Liver (tissue), 9 donors: ENCODE measurements around the gene HUWE1. TPM values are rescaled to one million over a fixed set of nuclear protein-coding genes. Genes with fewer than 3 reads are reported as not detected.

ENCODE experiments used
- DNase-seq: peaks from one replicate; pipeline ENCODE4 v3.0.0-alpha.2; 2017; ENCODE audit warnings: low spot score
- H3K27ac ChIP-seq, 2 donors: one replicate each; pipeline ENCODE4 v1.7.0; 2013; ENCODE audit warnings: inconsistent platforms in 2 of 2, low read length in 2 of 2, control low read depth in 1 of 2, low read depth in 1 of 2, mild to moderate bottlenecking in 1 of 2
- H3K27me3 ChIP-seq, 4 donors: one replicate each; pipeline versions ENCODE4 v1.6.1 to v1.7.0; 2013; ENCODE audit warnings: low read length in 3 of 4, inconsistent platforms in 1 of 4, mild to moderate bottlenecking in 1 of 4, moderate library complexity in 1 of 4; ENCODE audit not compliant: control insufficient read depth in 4 of 4, insufficient read depth in 4 of 4
- H3K36me3 ChIP-seq, 4 donors: one replicate each; pipeline versions ENCODE4 v1.6.1 to v1.7.0; 2013; ENCODE audit warnings: low read length in 3 of 4, mild to moderate bottlenecking in 3 of 4, low read depth in 1 of 4, moderate library complexity in 1 of 4; ENCODE audit not compliant: control insufficient read depth in 4 of 4, insufficient read depth in 3 of 4
- H3K4me1 ChIP-seq, 4 donors: one replicate each; pipeline versions ENCODE4 v1.6.1 to v1.7.0; 2013; ENCODE audit warnings: low read length in 3 of 4, mild to moderate bottlenecking in 3 of 4, moderate library complexity in 1 of 4; ENCODE audit not compliant: control insufficient read depth in 4 of 4, insufficient read depth in 4 of 4
- H3K4me3 ChIP-seq, 3 donors: one replicate each; pipeline versions ENCODE4 v1.6.1 to v1.7.0; 2013; ENCODE audit warnings: low read length in 3 of 3, control low read depth in 1 of 3, low read depth in 1 of 3, mild to moderate bottlenecking in 1 of 3
- H3K9ac ChIP-seq, 2 donors: one replicate each; pipeline ENCODE4 v1.7.0; 2013; ENCODE audit warnings: low read length in 2 of 2, mild to moderate bottlenecking in 2 of 2, moderate library complexity in 2 of 2, control low read depth in 1 of 2, low read depth in 1 of 2
- H3K9me3 ChIP-seq, 4 donors: one replicate each; pipeline versions ENCODE4 v1.6.1 to v1.7.0; 2013; ENCODE audit warnings: low read length in 3 of 4; ENCODE audit not compliant: control insufficient read depth in 4 of 4
- ATF3 ChIP-seq: IDR thresholded peaks from 2 replicates; pipeline ENCODE4 v1.6.1; 2016; ENCODE audit warnings: antibody characterized with exemption
- CTCF ChIP-seq: fragments of 150-350 bp; IDR thresholded peaks from 2 replicates; pipeline ENCODE4 v1.5.1; 2017; ENCODE audit warnings: improper control_type of control experiment, low read depth, low read length; ENCODE audit not compliant: missing input control
- EGR1 ChIP-seq, 2 donors: IDR thresholded peaks; 2 replicates each; pipeline ENCODE4 v1.6.1; 2016 to 2018; ENCODE audit warnings: antibody characterized with exemption in 2 of 2, low read depth in 2 of 2
- FOXA1 ChIP-seq: IDR thresholded peaks from 2 replicates; pipeline ENCODE4 v1.6.1; 2016; ENCODE audit warnings: antibody characterized with exemption
- FOXA2 ChIP-seq: IDR thresholded peaks from 2 replicates; pipeline ENCODE4 v1.6.1; 2016; ENCODE audit warnings: antibody characterized with exemption
- GABPA ChIP-seq, 2 donors: IDR thresholded peaks in 1 of 2; conservative IDR thresholded peaks in 1 of 2; 2 replicates each; pipeline ENCODE4 v1.6.1; 2016; ENCODE audit warnings: antibody characterized with exemption in 2 of 2, mild to moderate bottlenecking in 1 of 2, moderate library complexity in 1 of 2
- HNF4A ChIP-seq, 2 donors: conservative IDR thresholded peaks; 2 replicates each; pipeline ENCODE4 v1.6.1; 2016; ENCODE audit warnings: antibody characterized with exemption in 2 of 2, mild to moderate bottlenecking in 2 of 2
- HNF4G ChIP-seq: IDR thresholded peaks from 2 replicates; pipeline ENCODE4 v1.6.1; 2016; ENCODE audit warnings: antibody characterized with exemption
- JUND ChIP-seq, 2 donors: IDR thresholded peaks; 2 replicates each; pipeline ENCODE4 v1.6.1; 2016; ENCODE audit warnings: antibody characterized with exemption in 2 of 2
- MAX ChIP-seq: IDR thresholded peaks from 2 replicates; pipeline ENCODE4 v1.6.1; 2016; ENCODE audit warnings: antibody characterized with exemption
- NR2F2 ChIP-seq: IDR thresholded peaks from 2 replicates; pipeline ENCODE4 v1.6.1; 2016; ENCODE audit warnings: antibody characterized with exemption
- RAD21 ChIP-seq, 2 donors: IDR thresholded peaks; 2 replicates each; pipeline ENCODE4 v1.6.1; 2016; ENCODE audit warnings: antibody characterized with exemption in 2 of 2, mild to moderate bottlenecking in 2 of 2
- RXRA ChIP-seq, 2 donors: IDR thresholded peaks; 2 replicates each; pipeline ENCODE4 v1.6.1; 2017 to 2018; ENCODE audit warnings: antibody characterized with exemption in 2 of 2, mild to moderate bottlenecking in 1 of 2
- SP1 ChIP-seq: IDR thresholded peaks from 2 replicates; pipeline ENCODE4 v1.6.1; 2018; ENCODE audit warnings: antibody characterized with exemption, mild to moderate bottlenecking
- TAF1 ChIP-seq: conservative IDR thresholded peaks from 2 replicates; pipeline ENCODE4 v1.6.1; 2016; ENCODE audit warnings: antibody characterized with exemption, mild to moderate bottlenecking
- YY1 ChIP-seq: IDR thresholded peaks from 2 replicates; pipeline ENCODE4 v1.6.1; 2016; ENCODE audit warnings: antibody characterized with exemption, mild to moderate bottlenecking
- WGBS: extraction: QIAGEN DNeasy Blood & Tissue Kit; methylation state at CpG from one replicate; pipeline ENCODE4 v1.1.7; 2013; 5-methylcytosine and 5-hydroxymethylcytosine counted together
- polyA plus RNA-seq, 2 donors: library from polyadenylated mRNA; stranded (reverse) in 1 of 2; unstranded in 1 of 2; fragments of 200-250 nt in 1 of 2; fragments of >200 nt in 1 of 2; fragmentation: Nextera tagmentation in 1 of 2; extraction: Ambion mirVana in 1 of 2; gene quantifications; one replicate each; pipeline versions ENCODE4 v1.2.1 to v1.2.3, GENCODE V29; 2013 to 2015
- total RNA-seq, 2 donors: library from RNA; depleted of rRNA; stranded (reverse); fragments of >200 nt; gene quantifications; one replicate each; pipeline ENCODE4 v1.2.3, GENCODE V29; 2014
- TF ChIP-seq, protein P1 (sequence below): IDR thresholded peaks from 2 replicates; pipeline ENCODE4 v1.6.1; 2016; ENCODE audit warnings: antibody characterized with exemption
- TF ChIP-seq, protein P2 (sequence below): IDR thresholded peaks from 2 replicates; pipeline ENCODE4 v1.6.1; 2016; ENCODE audit warnings: antibody characterized with exemption, mild to moderate bottlenecking
- donor health status: healthy.
- donor health status: healthy.
- donor health status: healthy.
- donor health status: healthy.
- donor health status: healthy.

HUWE1 gene
- total and polyA plus RNA-seq, 4 donors = 20.2 to 75.8 (median 37.7) TPM

GRCh38 chrX:53584891-53585290 lies 101.6 kb downstream of the HUWE1 start (continued):
- TF ChIP-seq RAD21 (IDR thresholded peaks at IDR 0.05) (no peak), GABPA (IDR thresholded peaks at IDR 0.05 in 1 of 2, conservative IDR thresholded peaks at IDR 0.05 in 1 of 2) (no peak), JUND (IDR thresholded peaks at IDR 0.05) (no peak), FOXA2 (no peak)
- TF ChIP-seq, protein P1, sequence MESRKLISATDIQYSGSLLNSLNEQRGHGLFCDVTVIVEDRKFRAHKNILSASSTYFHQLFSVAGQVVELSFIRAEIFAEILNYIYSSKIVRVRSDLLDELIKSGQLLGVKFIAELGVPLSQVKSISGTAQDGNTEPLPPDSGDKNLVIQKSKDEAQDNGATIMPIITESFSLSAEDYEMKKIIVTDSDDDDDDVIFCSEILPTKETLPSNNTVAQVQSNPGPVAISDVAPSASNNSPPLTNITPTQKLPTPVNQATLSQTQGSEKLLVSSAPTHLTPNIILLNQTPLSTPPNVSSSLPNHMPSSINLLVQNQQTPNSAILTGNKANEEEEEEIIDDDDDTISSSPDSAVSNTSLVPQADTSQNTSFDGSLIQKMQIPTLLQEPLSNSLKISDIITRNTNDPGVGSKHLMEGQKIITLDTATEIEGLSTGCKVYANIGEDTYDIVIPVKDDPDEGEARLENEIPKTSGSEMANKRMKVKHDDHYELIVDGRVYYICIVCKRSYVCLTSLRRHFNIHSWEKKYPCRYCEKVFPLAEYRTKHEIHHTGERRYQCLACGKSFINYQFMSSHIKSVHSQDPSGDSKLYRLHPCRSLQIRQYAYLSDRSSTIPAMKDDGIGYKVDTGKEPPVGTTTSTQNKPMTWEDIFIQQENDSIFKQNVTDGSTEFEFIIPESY = no peak

DNA sequence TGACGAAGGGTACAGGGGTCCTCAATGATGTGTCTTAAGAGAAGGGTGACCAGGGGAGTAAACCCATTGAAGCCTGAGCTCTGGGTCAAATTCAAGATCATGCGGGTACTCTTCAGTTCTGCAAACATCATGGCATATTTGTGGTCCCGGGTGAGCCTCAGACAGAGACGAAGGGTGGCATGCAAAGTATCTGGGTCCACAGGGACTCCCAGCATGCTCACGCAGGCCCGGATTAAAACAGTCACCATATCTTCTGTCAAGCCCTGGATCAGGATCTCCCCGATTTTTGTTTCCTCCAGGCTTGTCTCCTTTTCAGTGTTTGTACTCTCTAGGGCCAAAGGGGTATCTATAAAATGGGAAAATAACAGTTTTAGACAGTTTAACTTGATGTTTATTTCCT lies 102.9 kb downstream of the HUWE1 start:
- H3K36me3 ChIP-seq = peaks cover 4 to 76% (median 57%) of the 10 kb centered on the region in 4 donors
- 97% methylated on average over 7 of the region's 7 CpGs for WGBS
- no peak overlapping the region for H3K9ac ChIP-seq

More for the DNA sequence above, 102.9 kb downstream of the HUWE1 start:
- no peaks in the 10 kb centered on the region for H3K9me3 ChIP-seq
- no peak overlapping the region for H3K27ac ChIP-seq
- no peak overlapping the region for H3K4me3 ChIP-seq
- no peak for TF ChIP-seq TAF1
- TF ChIP-seq CTCF = no peak
- no peak for TF ChIP-seq SP1
- TF ChIP-seq, protein P2, sequence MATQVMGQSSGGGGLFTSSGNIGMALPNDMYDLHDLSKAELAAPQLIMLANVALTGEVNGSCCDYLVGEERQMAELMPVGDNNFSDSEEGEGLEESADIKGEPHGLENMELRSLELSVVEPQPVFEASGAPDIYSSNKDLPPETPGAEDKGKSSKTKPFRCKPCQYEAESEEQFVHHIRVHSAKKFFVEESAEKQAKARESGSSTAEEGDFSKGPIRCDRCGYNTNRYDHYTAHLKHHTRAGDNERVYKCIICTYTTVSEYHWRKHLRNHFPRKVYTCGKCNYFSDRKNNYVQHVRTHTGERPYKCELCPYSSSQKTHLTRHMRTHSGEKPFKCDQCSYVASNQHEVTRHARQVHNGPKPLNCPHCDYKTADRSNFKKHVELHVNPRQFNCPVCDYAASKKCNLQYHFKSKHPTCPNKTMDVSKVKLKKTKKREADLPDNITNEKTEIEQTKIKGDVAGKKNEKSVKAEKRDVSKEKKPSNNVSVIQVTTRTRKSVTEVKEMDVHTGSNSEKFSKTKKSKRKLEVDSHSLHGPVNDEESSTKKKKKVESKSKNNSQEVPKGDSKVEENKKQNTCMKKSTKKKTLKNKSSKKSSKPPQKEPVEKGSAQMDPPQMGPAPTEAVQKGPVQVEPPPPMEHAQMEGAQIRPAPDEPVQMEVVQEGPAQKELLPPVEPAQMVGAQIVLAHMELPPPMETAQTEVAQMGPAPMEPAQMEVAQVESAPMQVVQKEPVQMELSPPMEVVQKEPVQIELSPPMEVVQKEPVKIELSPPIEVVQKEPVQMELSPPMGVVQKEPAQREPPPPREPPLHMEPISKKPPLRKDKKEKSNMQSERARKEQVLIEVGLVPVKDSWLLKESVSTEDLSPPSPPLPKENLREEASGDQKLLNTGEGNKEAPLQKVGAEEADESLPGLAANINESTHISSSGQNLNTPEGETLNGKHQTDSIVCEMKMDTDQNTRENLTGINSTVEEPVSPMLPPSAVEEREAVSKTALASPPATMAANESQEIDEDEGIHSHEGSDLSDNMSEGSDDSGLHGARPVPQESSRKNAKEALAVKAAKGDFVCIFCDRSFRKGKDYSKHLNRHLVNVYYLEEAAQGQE = no peak
- TF ChIP-seq FOXA1 = no peak
- no peak for TF ChIP-seq MAX
- TF ChIP-seq ATF3 = no peak
- TF ChIP-seq EGR1 (IDR thresholded peaks at IDR 0.05; ENCODE audit: low read depth in 2 of 2) = no peak
- TF ChIP-seq, protein P1 = no peak
- no peak for TF ChIP-seq YY1
- no peak for TF ChIP-seq HNF4G
- TF ChIP-seq RXRA (IDR thresholded peaks at IDR 0.05) = no peak
- TF ChIP-seq NR2F2 = no peak
- no peak for TF ChIP-seq RAD21 (IDR thresholded peaks at IDR 0.05)
- no peak for TF ChIP-seq HNF4A (conservative IDR thresholded peaks at IDR 0.05)
- H3K27me3 ChIP-seq = no peaks in the 10 kb centered on the region
- DNase-seq = no peak
- H3K4me1 ChIP-seq = no peaks in the 10 kb centered on the region
